ENCODE measurements around the gene LSM10. TPM values are rescaled to one million over a fixed set of nuclear protein-coding genes. Genes with fewer than 3 reads are reported as not detected.
A peak's percentile ranks its signal among the peaks of the same experiment; 100 is the strongest.

Gene LSM10
- polyA plus RNA-seq, 3 donors from 2014 or later = 156 to 181 (median 164) TPM

- peaks cover 11 to 15% (median 14%) of the 10 kb centered on the region in 3 donors for H3K27me3 Mint-ChIP-seq (ENCODE audit: low read depth in 3 of 3)
- H3K27ac Mint-ChIP-seq = peak overlapping the region; percentile 95 to 98 (median 96)
- no peaks in the 10 kb centered on the region for H3K9me3 Mint-ChIP-seq
- peaks cover 51 to 60% of the 10 kb centered on the region in 2 donors for H3K4me1 Mint-ChIP-seq
- H3K36me3 Mint-ChIP-seq = peaks cover under 1 to 6% (median under 1%) of the 10 kb centered on the region in 3 donors
- DNase-seq = peak; percentile 87 to 88 (median 88)
- peak overlapping the region; percentile 84 to 96 (median 88) for H3K4me3 Mint-ChIP-seq
Observed at GRCh38 chr1:36400825-36401601, 3.3 kb upstream of the LSM10 start.

GRCh38 chr1:36400514-36400824, 2.8 kb upstream of the LSM10 start:
- no peak for DNase-seq
- Mint-ChIP-seq H3K36me3 (peaks cover 0 to 6% (median 0%) of the 10 kb centered on the region in 3 donors), H3K27me3 (ENCODE audit: low read depth in 3 of 3) (peaks cover 11 to 15% (median 14%) of the 10 kb centered on the region in 3 donors), H3K27ac (peak overlapping the region; percentile 95 to 98 (median 96)), H3K9me3 (no peaks in the 10 kb centered on the region), H3K4me3 (peak overlapping the region; percentile 84 to 96 (median 88)), H3K4me1 (peaks cover 51 to 60% of the 10 kb centered on the region in 2 donors)

GRCh38 chr1:36398370-36398977, 766 bp upstream of the LSM10 start:
- DNase-seq = no peak
- peak overlapping the region; percentile 96 to 100 (median 99) for H3K4me3 Mint-ChIP-seq
- H3K4me1 Mint-ChIP-seq = peaks cover 53 to 67% of the 10 kb centered on the region in 2 donors
- peaks cover 11 to 15% (median 14%) of the 10 kb centered on the region in 3 donors for H3K27me3 Mint-ChIP-seq (ENCODE audit: low read depth in 3 of 3)
- peak overlapping the region; percentile 92 to 100 (median 98) for H3K27ac Mint-ChIP-seq
- H3K36me3 Mint-ChIP-seq = peaks cover 0 to 3% (median 3%) of the 10 kb centered on the region in 3 donors
- H3K9me3 Mint-ChIP-seq = no peaks in the 10 kb centered on the region

- Mint-ChIP-seq H3K9me3 (no peaks in the 10 kb centered on the region), H3K36me3 (peaks cover 0 to 6% (median 3%) of the 10 kb centered on the region in 3 donors), H3K4me1 (peaks cover 52 to 63% of the 10 kb centered on the region in 2 donors), H3K4me3 (peak overlapping the region; percentile 96 to 100 (median 99)), H3K27ac (peak overlapping the region; percentile 92 to 100 (median 98)), H3K27me3 (ENCODE audit: low read depth in 3 of 3) (peaks cover 11 to 15% (median 14%) of the 10 kb centered on the region in 3 donors)
- DNase-seq = peak in 1 of 3 donors; percentile 14
Observed at GRCh38 chr1:36397083-36397377, 678 bp downstream of the LSM10 start.

- Mint-ChIP-seq H3K36me3 (peaks cover 0 to 10% (median 5%) of the 10 kb centered on the region in 3 donors), H3K4me3 (peak overlapping the region; percentile 48 to 100 (median 97)), H3K4me1 (peaks cover 45 to 57% of the 10 kb centered on the region in 2 donors), H3K27ac (peak overlapping the region in 4 of 6 donors; percentile 70 to 97 (median 86)), H3K27me3 (ENCODE audit: low read depth in 3 of 3) (peaks cover 11 to 14% (median 13%) of the 10 kb centered on the region in 3 donors), H3K9me3 (no peaks in the 10 kb centered on the region)
- no peak for DNase-seq
Observed at GRCh38 chr1:36396359-36396758, 1.3 kb downstream of the LSM10 start.

- no peaks in the 10 kb centered on the region for H3K9me3 Mint-ChIP-seq
- no peak overlapping the region for H3K27ac Mint-ChIP-seq
- peaks cover 0 to 12% (median 8%) of the 10 kb centered on the region in 3 donors for H3K36me3 Mint-ChIP-seq
- peaks cover 29 to 35% of the 10 kb centered on the region in 2 donors for H3K4me1 Mint-ChIP-seq
- DNase-seq = no peak
- no peak overlapping the region for H3K4me3 Mint-ChIP-seq
- H3K27me3 Mint-ChIP-seq (ENCODE audit: low read depth in 3 of 3) = peaks cover 4 to 8% (median 6%) of the 10 kb centered on the region in 3 donors
Observed at GRCh38 chr1:36393686-36394085, 4.0 kb downstream of the LSM10 start.

GRCh38 chr1:36392836-36393235, 4.9 kb downstream of the LSM10 start:
- no peak for DNase-seq
- peaks cover 25 to 29% of the 10 kb centered on the region in 2 donors for H3K4me1 Mint-ChIP-seq
- H3K27me3 Mint-ChIP-seq (ENCODE audit: low read depth in 3 of 3) = peaks cover 2 to 5% (median 3%) of the 10 kb centered on the region in 3 donors
- H3K36me3 Mint-ChIP-seq = peaks cover 0 to 12% (median 8%) of the 10 kb centered on the region in 3 donors
- no peaks in the 10 kb centered on the region for H3K9me3 Mint-ChIP-seq
- no peak overlapping the region for H3K27ac Mint-ChIP-seq
- H3K4me3 Mint-ChIP-seq = no peak overlapping the region

- Mint-ChIP-seq H3K4me1 (peaks cover 21 to 25% of the 10 kb centered on the region in 2 donors), H3K27ac (peak overlapping the region in 4 of 6 donors; percentile 17 to 49 (median 32)), H3K4me3 (no peak overlapping the region), H3K9me3 (no peaks in the 10 kb centered on the region), H3K36me3 (peaks cover 0 to 12% (median 6%) of the 10 kb centered on the region in 3 donors), H3K27me3 (ENCODE audit: low read depth in 3 of 3) (peaks cover 0 to 2% (median 1%) of the 10 kb centered on the region in 3 donors)
- DNase-seq = no peak
Observed at GRCh38 chr1:36391271-36391670, 6.4 kb downstream of the LSM10 start.

- Mint-ChIP-seq H3K27me3 (ENCODE audit: low read depth in 3 of 3) (peaks cover 3 to 11% (median 7%) of the 10 kb centered on the region in 3 donors), H3K4me3 (no peak overlapping the region), H3K4me1 (peaks cover 22 to 28% of the 10 kb centered on the region in 2 donors), H3K27ac (peak overlapping the region in 2 of 6 donors; percentile 12 to 30), H3K9me3 (no peaks in the 10 kb centered on the region), H3K36me3 (peaks cover 0 to 12% (median 6%) of the 10 kb centered on the region in 3 donors)
- no peak for DNase-seq
Observed at GRCh38 chr1:36390411-36390810, 7.3 kb downstream of the LSM10 start.

- H3K27ac Mint-ChIP-seq = peak overlapping the region in 2 of 6 donors; percentile 28 to 30
- no peak overlapping the region for H3K4me3 Mint-ChIP-seq
- H3K4me1 Mint-ChIP-seq = peaks cover 23 to 27% of the 10 kb centered on the region in 2 donors
- no peaks in the 10 kb centered on the region for H3K9me3 Mint-ChIP-seq
- DNase-seq = no peak
- H3K36me3 Mint-ChIP-seq = peaks cover 0 to 11% (median 6%) of the 10 kb centered on the region in 3 donors
- peaks cover 5 to 13% (median 8%) of the 10 kb centered on the region in 3 donors for H3K27me3 Mint-ChIP-seq (ENCODE audit: low read depth in 3 of 3)
Observed at GRCh38 chr1:36389999-36390398, 7.7 kb downstream of the LSM10 start.

GRCh38 chr1:36389261-36389660, 8.4 kb downstream of the LSM10 start:
- Mint-ChIP-seq H3K27ac (peak overlapping the region in 4 of 6 donors; percentile 24 to 53 (median 36)), H3K36me3 (peaks cover 0 to 9% (median 6%) of the 10 kb centered on the region in 3 donors), H3K4me3 (no peak overlapping the region), H3K9me3 (no peaks in the 10 kb centered on the region), H3K4me1 (peaks cover 30 to 31% of the 10 kb centered on the region in 2 donors), H3K27me3 (ENCODE audit: low read depth in 3 of 3) (peaks cover 8 to 18% (median 11%) of the 10 kb centered on the region in 3 donors)
- DNase-seq = no peak

- H3K9me3 Mint-ChIP-seq = no peaks in the 10 kb centered on the region
- peak overlapping the region; percentile 97 to 99 (median 98) for H3K27ac Mint-ChIP-seq
- H3K4me1 Mint-ChIP-seq = peaks cover 45% of the 10 kb centered on the region in 2 donors
- H3K27me3 Mint-ChIP-seq (ENCODE audit: low read depth in 3 of 3) = peaks cover 10 to 21% (median 11%) of the 10 kb centered on the region in 3 donors
- H3K4me3 Mint-ChIP-seq = peak overlapping the region in 1 of 5 donors; percentile 18
- H3K36me3 Mint-ChIP-seq = peaks cover 0 to 9% (median 6%) of the 10 kb centered on the region in 3 donors
- no peak for DNase-seq
Observed at GRCh38 chr1:36387141-36387949, 10.4 kb downstream of the LSM10 start.
